ENCODE results near the gene MCTP1. TPM values are rescaled to one million over a fixed set of nuclear protein-coding genes. Genes with fewer than 3 reads are reported as not detected.

Gene MCTP1
- polyA plus RNA-seq, 1 donor (not counting 4 experiments of a cell fraction or from before 2014, with no cell fraction given), result 4.9 TPM

DNA sequence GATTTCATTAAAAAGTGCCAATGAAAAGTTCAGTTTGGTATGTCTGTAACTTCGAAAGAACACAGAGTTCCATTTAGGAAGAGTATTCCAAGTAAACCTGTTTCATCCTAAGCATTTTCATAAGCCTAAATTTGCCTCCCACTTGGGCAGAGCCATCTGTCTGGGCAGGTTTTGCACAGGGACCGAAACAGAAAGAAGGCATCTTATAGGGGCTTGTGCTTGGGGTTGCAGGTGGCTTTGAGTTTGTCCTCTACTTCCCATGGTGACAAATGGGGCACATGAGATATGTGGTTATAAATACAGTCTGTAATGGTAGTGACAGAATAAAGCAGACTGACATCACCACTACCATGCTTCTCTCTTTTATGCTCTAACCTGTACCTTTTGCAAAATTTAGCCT lies 63.7 kb downstream of the MCTP1 start:
- no peak overlapping the region for H3K4me3 ChIP-seq (ENCODE audit: control insufficient read depth in 2 of 3, extremely low read depth in 1 of 3, insufficient read depth in 2 of 3, low read depth in 1 of 3, low read length in 3 of 3)
- no peaks in the 10 kb centered on the region for H3K4me1 ChIP-seq (ENCODE audit: control insufficient read depth, extremely low read depth, insufficient read depth, low read length)
- H3K27me3 ChIP-seq (ENCODE audit: control insufficient read depth, extremely low read depth, insufficient read depth, low read length), result no peaks in the 10 kb centered on the region
- no peak overlapping the region for H2AFZ ChIP-seq (ENCODE audit: control insufficient read depth, low read length)
- no peaks in the 10 kb centered on the region for H3K9me3 ChIP-seq (ENCODE audit: control insufficient read depth, low read depth, low read length)
- FAIRE-seq (no peak), DNase-seq (ENCODE audit: low read depth, low spot score) (no peak)
- H3K36me3 ChIP-seq (ENCODE audit: control insufficient read depth in 2 of 2, extremely low read depth in 1 of 2, insufficient read depth in 2 of 2, low read length in 2 of 2), result no peaks in the 10 kb centered on the region
- H4K20me1 ChIP-seq (ENCODE audit: control insufficient read depth, extremely low read depth, insufficient read depth, low read length), result no peaks in the 10 kb centered on the region
- H3K79me2 ChIP-seq (ENCODE audit: control insufficient read depth, insufficient read depth, low read length), result no peaks in the 10 kb centered on the region
- no peak overlapping the region for H3K9ac ChIP-seq (ENCODE audit: control insufficient read depth, extremely low read depth, insufficient read depth, low read length)
- no peak overlapping the region for H3K4me2 ChIP-seq (ENCODE audit: control insufficient read depth, extremely low read depth, insufficient read depth, low read depth, low read length)
- no peak for TF ChIP-seq CTCF (optimal IDR thresholded peaks at IDR 0.05 in 1 of 3, IDR thresholded peaks at IDR 0.05 in 1 of 3, conservative IDR thresholded peaks at IDR 0.05 in 1 of 3; ENCODE audit: extremely low read depth in 1 of 3, insufficient read depth in 2 of 3, low read length in 3 of 3)
- TF ChIP-seq EZH2 (IDR thresholded peaks at IDR 0.05; ENCODE audit: low read length), result no peak
- dilution Hi-C loops (cut with MboI; ENCODE audit: extremely low pct_ligation_motif_present, low sequenced_read_pairs), result no loop called here
- no peaks in the 10 kb centered on the region for H3K9me1 ChIP-seq (ENCODE audit: control insufficient read depth, extremely low read depth, insufficient read depth, low read length)
- H3K27ac ChIP-seq (ENCODE audit: control insufficient read depth, insufficient read depth, low read length), result no peak overlapping the region

DNA sequence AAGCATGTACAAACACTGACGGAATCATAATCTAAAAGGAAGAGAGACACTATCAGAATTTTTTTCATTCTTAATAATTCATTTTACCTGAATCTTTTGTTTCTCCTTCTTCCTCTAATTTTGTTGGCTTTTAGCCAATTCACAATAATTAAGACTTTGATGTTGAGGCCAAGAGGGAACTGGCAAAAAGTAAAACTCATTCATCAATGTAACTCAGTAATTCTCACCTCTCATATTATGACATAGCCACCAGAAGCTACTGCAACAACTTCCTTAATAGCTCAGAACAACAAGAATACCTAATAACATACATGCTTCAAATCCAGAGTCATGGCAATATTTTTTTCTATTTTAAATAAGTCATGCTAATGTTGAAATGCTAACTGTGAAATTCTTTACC lies 64.5 kb downstream of the MCTP1 start:
- Histone ChIP-seq H3K27ac (ENCODE audit: control insufficient read depth, insufficient read depth, low read length) (no peak overlapping the region), H3K9ac (ENCODE audit: control insufficient read depth, extremely low read depth, insufficient read depth, low read length) (no peak overlapping the region), H4K20me1 (ENCODE audit: control insufficient read depth, extremely low read depth, insufficient read depth, low read length) (no peaks in the 10 kb centered on the region), H3K9me3 (ENCODE audit: control insufficient read depth, low read depth, low read length) (no peaks in the 10 kb centered on the region), H3K4me1 (ENCODE audit: control insufficient read depth, extremely low read depth, insufficient read depth, low read length) (no peaks in the 10 kb centered on the region), H3K79me2 (ENCODE audit: control insufficient read depth, insufficient read depth, low read length) (no peaks in the 10 kb centered on the region), H3K9me1 (ENCODE audit: control insufficient read depth, extremely low read depth, insufficient read depth, low read length) (no peaks in the 10 kb centered on the region), H2AFZ (ENCODE audit: control insufficient read depth, low read length) (no peak overlapping the region), H3K4me2 (ENCODE audit: control insufficient read depth, extremely low read depth, insufficient read depth, low read depth, low read length) (no peak overlapping the region), H3K27me3 (ENCODE audit: control insufficient read depth, extremely low read depth, insufficient read depth, low read length) (no peaks in the 10 kb centered on the region), H3K4me3 (ENCODE audit: control insufficient read depth in 2 of 3, extremely low read depth in 1 of 3, insufficient read depth in 2 of 3, low read depth in 1 of 3, low read length in 3 of 3) (no peak overlapping the region), H3K36me3 (ENCODE audit: control insufficient read depth in 2 of 2, extremely low read depth in 1 of 2, insufficient read depth in 2 of 2, low read length in 2 of 2) (no peaks in the 10 kb centered on the region)
- FAIRE-seq (no peak), DNase-seq (ENCODE audit: low read depth, low spot score) (no peak)
- TF ChIP-seq EZH2 (IDR thresholded peaks at IDR 0.05; ENCODE audit: low read length) (no peak), CTCF (optimal IDR thresholded peaks at IDR 0.05 in 1 of 3, IDR thresholded peaks at IDR 0.05 in 1 of 3, conservative IDR thresholded peaks at IDR 0.05 in 1 of 3; ENCODE audit: extremely low read depth in 1 of 3, insufficient read depth in 2 of 3, low read length in 3 of 3) (no peak)
- dilution Hi-C loops (cut with MboI; ENCODE audit: extremely low pct_ligation_motif_present, low sequenced_read_pairs), result no loop called here
